CD4-positive, alpha-beta T cell treated with Interleukin-4 for 1 hour (primary cell): ENCODE data around the gene TRMT11.
"Not testable (repeated sequence)": the region's sequence is repeated elsewhere in the genome, so short reads cannot be mapped to it uniquely, and the experiment has no call there.

ENCODE experiments used
- DNase-seq, 2 donors: peaks; one replicate each; pipeline ENCODE4 v3.0.0-alpha.2; 2020 to 2022

The TRMT11 gene

DNA sequence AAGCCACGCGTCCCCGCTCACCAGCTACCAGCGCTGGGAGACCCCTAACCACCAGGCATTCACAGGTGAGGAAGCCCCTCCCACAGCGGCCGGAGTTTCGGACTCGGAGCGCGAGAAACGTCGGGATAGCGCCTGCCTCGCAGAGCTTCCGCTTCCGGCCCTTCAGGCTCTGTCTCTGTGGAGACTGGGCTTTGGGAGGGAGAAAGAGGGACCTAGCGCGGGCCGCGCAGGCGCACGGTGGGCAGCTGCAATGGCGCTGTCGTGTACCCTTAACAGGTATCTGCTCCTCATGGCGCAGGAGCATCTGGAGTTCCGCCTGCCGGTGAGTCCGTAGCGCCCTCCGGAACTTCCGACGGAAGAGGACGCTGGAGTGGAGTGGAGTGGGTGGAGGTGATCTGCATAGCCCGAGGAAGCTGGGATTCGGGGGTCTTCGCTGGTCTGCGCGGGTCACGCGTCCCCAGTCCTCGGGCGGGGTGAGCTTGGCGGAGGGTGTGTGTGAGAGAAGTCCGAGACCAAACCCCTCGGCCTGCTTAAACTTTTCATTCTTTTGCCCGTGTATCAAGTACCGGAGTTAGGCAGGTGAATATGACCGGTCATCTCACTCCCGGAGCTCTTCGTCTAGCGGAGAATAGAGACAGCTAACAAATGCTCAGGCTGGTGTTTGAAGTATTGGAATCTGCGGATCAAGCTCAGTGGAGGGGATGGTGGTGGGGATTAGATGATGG is at the start of gene TRMT11:
TSS of gene TRMT11 (plus strand) at position 240 of the 725 bp plus-strand sequence. CDS start at position 251, 11 bp downstream.
- peak; percentile 86 for DNase-seq

GRCh38 chr6:125939026-125939425 is 47.3 kb upstream of the TRMT11 start:
- no peak for DNase-seq

DNA sequence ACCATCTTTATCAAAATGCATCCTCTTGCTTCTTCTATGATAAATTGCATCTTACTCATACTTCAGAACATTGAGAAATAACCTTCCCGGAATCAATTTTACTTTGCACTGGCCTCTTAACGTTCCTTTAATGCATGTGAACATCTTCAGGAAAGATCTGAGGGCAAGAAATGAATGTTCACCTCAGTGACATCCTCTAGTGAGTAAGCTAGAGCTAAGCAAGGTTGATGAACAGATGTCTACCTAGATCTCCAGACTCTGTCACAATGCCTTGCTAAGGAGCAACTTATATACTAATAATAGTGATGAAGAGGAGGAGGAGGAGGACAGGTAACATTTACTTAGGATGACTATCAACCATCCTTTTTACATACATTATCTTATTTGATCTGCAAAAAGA is 46.5 kb upstream of the TRMT11 start:
- no peak for DNase-seq

DNA sequence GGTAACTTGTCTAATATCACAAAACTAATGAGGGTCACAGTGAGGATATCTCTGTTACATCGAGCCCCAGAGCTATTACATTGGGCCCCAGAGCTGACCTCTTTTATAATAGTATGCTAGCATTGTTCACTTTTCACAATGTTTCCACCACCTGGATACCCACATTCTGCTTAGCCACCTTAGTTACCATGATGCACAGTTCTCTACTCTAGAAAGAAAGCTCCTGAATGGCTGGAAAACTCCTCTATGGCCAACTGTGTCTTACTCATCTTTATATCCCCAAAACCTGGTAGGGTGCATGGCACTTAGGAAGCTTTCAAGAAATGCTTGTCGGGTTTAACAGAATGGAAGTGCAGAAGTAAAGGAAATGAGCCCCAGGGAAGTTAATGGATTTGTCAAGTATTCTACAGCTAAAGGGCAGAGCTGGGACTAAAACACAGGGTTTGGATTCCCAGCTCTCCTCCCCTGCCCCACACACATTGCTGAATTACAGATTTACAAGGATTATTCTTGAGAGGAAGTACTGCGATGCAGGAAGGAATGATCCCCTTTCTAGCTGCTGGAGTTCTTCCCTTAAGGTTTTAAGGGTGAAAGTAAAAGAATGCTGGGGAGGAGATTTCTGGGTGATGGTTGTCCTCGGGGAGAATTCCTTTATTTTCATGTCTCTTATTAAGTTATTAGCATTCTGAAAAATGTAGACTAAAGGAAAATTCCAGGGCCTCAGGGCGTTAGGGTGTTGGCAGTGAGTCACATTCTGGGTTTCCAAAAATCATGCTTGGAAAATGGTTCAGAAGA is 45.9 kb upstream of the TRMT11 start:
- no peak for DNase-seq

GRCh38 chr6:125942672-125943527 is 43.4 kb upstream of the TRMT11 start:
- DNase-seq = no peak

GRCh38 chr6:125943528-125944433 is 42.6 kb upstream of the TRMT11 start:
- no peak for DNase-seq

DNA sequence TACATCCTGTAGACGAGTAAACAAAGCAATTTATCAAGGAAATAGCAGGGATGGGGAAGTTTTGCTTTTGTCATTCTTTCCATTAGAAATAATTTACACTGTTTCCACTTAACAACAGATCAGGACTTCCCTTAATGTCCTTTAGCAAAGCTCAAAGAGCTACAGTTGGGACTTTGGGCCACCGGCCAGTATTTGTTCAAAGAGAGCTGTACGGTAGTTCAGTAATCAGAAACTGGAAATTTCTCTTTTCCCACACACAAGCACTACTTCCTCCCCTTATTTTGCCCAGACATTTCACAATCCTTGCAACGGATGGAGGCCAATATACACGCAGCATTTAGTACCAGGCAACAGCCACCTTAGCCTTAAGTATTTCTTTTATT is 41.9 kb upstream of the TRMT11 start:
- DNase-seq = no peak

DNA sequence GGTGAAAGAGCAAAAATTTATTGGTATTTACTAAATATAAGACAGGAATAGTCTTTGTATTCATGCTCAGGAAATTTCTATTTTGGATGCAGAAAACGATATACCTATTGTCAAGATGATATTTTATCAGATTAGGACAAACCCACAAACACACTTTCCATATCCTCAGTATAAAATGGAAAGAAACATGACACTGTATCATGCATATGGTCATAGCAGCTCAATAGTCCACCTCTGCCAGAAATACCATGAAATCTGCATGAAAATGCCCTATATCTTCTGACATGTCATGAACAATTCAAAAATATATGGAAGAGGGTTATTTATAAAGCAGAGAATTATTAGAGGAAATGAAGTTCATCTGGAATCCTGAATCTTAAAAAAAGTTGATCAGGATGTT is 41.4 kb upstream of the TRMT11 start:
- no peak for DNase-seq

GRCh38 chr6:125945378-125946141 is 40.8 kb upstream of the TRMT11 start:
- DNase-seq = no peak

GRCh38 chr6:125947615-125948014 is 38.7 kb upstream of the TRMT11 start:
- DNase-seq = no peak

GRCh38 chr6:125948455-125948854 is 37.9 kb upstream of the TRMT11 start:
- DNase-seq = no peak

GRCh38 chr6:125949069-125949468 is 37.3 kb upstream of the TRMT11 start:
- no peak for DNase-seq

DNA sequence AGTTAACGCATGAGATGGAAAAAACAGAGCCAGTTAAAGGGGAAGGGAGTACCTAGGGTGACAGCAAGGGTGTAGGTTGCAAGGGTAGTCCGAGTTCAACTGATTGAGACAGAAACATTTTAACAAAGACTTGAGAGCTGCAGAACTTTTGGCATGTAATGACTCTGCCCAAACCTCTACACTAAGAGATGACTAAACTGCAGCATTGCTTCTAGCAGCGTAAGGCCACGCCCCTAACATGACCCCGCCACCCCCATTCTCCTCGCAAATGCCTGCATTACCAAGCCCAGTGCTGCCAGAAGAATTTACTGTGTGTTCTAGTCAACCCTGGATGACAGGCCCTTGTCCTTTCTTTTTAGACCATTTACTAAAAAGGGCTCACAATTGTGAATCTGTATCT is 36.0 kb upstream of the TRMT11 start:
- no peak for DNase-seq

DNA sequence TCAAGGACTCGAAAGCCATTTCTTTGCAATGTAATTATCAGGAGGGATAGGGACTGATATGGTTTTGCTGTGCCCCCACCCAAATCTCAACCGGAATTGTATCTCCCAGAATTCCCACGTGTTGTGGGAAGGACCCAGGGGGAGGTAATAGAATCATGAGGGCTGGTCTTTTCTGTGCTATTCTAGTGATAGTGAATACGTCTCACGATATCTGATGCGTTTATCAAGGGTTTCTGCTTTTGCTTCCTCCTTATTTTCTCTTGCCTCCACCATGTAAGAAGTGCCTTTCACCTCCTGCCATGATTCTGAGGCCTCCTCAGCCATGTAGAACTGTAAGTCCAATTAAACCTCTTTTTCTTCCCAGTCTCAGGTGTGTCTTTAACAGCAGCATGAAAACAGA is 35.6 kb upstream of the TRMT11 start:
- not testable (repeated sequence) for DNase-seq

DNA sequence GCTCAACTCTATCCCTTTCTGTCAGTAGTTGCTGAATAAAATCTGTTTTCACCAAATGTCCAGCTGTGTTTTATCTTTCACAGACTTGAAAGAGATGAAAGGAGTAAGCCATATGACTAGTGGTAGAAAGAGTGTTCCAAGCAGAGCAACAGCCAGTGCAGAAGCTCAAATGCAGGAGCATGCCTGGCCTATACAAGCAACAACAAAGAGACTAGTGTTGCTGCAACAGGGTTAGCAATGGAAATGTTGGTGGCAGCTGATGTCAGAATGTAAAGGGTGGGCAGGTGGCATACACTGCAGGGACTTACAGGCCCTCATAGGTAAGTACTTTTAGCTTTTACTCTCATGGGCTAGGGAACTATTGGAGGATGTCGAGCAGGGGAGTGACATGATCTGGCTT is 35.0 kb upstream of the TRMT11 start:
- no peak for DNase-seq

GRCh38 chr6:125952764-125953501 is 33.4 kb upstream of the TRMT11 start:
- DNase-seq = no peak

- DNase-seq = no peak
These were observed 32.9 kb upstream of the TRMT11 start for GRCh38 chr6:125953502-125953875.

DNA sequence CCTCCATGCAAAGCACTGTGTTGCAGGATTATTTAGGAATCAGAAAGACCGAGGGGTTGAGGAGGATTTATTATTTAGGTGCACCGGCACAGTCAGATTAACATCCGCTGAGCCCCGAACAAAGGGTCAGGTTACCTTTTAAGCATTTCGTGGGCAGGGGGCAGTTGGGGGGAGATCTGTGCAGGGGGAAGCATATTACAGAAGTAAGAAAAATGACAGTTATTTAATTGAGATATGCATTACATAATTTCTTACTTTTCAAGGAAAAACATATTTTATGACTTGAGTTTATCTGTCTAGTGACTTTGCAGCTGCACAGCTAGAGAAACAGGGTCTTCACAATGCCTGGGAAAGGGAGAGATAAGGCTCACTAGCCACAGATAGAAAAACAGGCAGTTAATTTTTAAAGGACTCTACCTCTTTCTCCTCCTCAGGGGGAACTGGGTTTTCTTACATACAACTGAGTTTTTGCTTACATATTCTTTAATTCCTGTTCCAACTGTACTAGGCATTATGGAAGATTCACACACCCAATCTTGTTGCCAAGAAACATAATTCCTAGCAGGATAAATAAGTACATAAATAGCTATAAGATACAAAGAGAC is 31.5 kb upstream of the TRMT11 start:
- DNase-seq = no peak

DNA sequence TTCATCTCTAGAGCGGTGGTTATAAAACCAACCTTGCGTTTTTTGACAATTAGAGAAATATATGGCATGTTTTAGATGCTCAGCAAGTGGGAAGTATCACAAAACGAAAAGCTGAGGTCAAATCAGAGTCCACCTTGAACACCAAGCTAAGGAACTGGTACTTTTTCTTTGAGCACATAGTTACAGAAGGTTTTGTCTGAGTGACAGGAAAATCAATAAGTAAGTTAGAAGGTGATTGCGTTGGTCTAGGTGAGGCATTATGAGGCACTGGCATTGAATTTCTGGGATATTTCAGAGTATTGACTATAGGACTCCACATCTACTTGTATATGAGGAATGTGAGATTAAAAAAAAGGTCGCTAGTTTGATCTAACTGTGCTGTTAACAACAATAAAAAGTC is 30.4 kb upstream of the TRMT11 start:
- DNase-seq = no peak
